Measurements from ENCODE around the gene CDKN2AIP. TPM values are rescaled to one million over a fixed set of nuclear protein-coding genes. Genes with fewer than 3 reads are reported as not detected.

The CDKN2AIP gene
- total RNA-seq, 1 donor from 2014 or later: 23.8 TPM

- Mint-ChIP-seq H3K9me3 (no peaks in the 10 kb centered on the region), H3K27me3 (ENCODE audit: low read depth) (no peaks in the 10 kb centered on the region), H3K4me3 (no peak overlapping the region), H3K36me3 (ENCODE audit: low read depth) (no peaks in the 10 kb centered on the region), H3K4me1 (peaks cover 26% of the 10 kb centered on the region), H3K27ac (ENCODE audit: unreplicated experiment) (no peak overlapping the region)
- DNase-seq (ENCODE audit: low read depth, low spot score): no peak
- no peak for TF ChIP-seq CTCF (conservative IDR thresholded peaks at IDR 0.05)
These were observed 40.5 kb upstream of the CDKN2AIP start for GRCh38 chr4:183403961-183404360.

GRCh38 chr4:183405303-183405702 is 39.1 kb upstream of the CDKN2AIP start:
- peaks cover 31% of the 10 kb centered on the region for H3K4me1 Mint-ChIP-seq
- DNase-seq (ENCODE audit: low read depth, low spot score): no peak
- no peaks in the 10 kb centered on the region for H3K9me3 Mint-ChIP-seq
- H3K4me3 Mint-ChIP-seq: no peak overlapping the region
- no peaks in the 10 kb centered on the region for H3K36me3 Mint-ChIP-seq (ENCODE audit: low read depth)
- no peak for TF ChIP-seq CTCF (conservative IDR thresholded peaks at IDR 0.05)
- H3K27me3 Mint-ChIP-seq (ENCODE audit: low read depth): no peaks in the 10 kb centered on the region
- no peak overlapping the region for H3K27ac Mint-ChIP-seq (ENCODE audit: unreplicated experiment)

DNA sequence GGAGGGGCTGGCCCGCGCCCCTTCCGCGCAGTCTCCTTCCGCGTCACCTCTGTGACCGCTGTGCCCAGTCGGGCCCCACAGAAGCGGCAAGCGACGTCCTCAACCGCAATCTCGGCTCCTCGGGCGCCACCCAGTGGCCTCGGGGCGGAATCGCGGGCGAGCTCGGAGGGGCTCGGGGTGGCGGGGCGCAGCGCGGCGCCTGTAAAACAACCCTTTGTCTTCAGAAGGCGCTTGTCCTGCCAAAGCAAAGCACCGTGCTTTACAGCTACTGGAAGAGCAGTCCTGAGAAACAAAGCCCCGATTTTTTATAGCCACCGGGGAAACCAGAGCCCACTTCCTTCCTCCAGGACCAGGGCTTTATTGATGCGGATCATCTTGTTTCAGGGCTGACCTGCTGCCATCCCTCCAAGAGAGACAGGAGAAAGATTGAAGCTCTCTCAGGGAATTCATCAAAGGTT is 37.3 kb upstream of the CDKN2AIP start:
- Mint-ChIP-seq H3K27ac (ENCODE audit: unreplicated experiment) (peak overlapping the region; percentile 99), H3K4me1 (peaks cover 31% of the 10 kb centered on the region), H3K27me3 (ENCODE audit: low read depth) (no peaks in the 10 kb centered on the region), H3K36me3 (ENCODE audit: low read depth) (no peaks in the 10 kb centered on the region), H3K9me3 (no peaks in the 10 kb centered on the region), H3K4me3 (peak overlapping the region; percentile 76)
- DNase-seq (ENCODE audit: low read depth, low spot score): peak; percentile 100
- peak; percentile 96 for TF ChIP-seq CTCF (conservative IDR thresholded peaks at IDR 0.05)

DNA sequence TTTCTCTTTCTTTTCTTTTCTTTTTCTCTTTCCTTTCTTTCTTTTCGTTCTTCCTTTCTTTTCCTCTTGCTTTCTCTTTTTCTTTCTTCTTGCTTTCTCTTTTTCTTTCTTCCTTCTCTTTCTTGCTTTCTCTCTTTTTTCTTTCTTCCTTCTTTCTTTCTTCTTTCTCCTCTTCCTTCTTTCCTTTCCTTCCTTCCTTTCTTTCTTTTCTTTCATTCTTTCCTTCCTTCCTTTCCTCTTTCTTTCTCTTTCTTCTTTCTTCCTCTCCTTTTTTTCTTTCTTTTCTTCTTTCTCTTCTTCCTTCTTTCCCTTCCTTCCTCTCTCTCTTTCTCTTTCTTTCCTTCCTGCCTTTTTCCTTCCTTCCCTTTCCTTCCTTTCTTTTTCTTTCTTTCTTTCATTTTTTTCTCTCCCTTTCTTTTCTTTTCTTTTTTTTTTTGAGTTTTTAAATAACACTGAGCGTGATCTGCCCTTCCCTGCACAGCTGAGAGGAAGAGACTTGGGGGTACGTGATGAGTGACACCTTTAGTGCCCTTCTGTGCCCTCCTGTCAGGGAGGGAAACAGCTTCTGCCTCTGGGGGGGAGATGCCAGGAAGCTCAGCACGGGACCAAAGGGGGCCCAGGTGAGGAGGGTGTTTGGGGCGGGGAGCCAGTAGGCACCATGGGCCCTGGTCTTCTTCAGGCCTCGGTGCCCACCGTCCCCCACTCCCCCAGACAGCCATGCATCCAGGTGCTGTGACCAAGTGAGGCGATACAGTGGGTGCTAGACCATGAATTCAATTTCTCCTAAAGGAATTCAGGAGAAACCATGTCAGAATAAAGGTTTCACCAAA is 36.6 kb upstream of the CDKN2AIP start:
- TF ChIP-seq CTCF (conservative IDR thresholded peaks at IDR 0.05): no peak
- Mint-ChIP-seq H3K9me3 (no peaks in the 10 kb centered on the region), H3K4me3 (peak overlapping the region; percentile 76), H3K27me3 (ENCODE audit: low read depth) (no peaks in the 10 kb centered on the region), H3K36me3 (ENCODE audit: low read depth) (no peaks in the 10 kb centered on the region), H3K4me1 (peaks cover 31% of the 10 kb centered on the region), H3K27ac (ENCODE audit: unreplicated experiment) (peak overlapping the region; percentile 99)
- DNase-seq (ENCODE audit: low read depth, low spot score): no peak

DNA sequence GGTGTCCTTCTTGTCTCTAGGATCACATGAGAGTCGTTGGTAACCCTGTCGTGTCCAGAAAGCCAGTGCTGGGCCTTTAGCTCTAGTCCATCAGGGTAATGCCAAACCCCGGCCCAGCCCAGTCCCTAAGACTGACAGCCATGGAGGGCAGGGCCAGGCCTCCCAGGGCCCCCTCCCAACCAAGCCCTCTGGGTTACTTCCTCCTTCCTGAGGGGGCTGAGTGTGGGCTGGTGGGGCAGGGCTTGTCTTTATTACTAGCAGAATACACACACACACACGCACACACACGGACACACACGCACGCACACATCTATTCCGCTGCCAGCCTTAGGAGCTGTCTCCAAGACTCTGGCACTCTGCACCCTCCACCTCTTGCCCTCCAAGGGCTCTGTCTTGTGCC is 35.6 kb upstream of the CDKN2AIP start:
- H3K27me3 Mint-ChIP-seq (ENCODE audit: low read depth): no peaks in the 10 kb centered on the region
- no peaks in the 10 kb centered on the region for H3K9me3 Mint-ChIP-seq
- H3K4me1 Mint-ChIP-seq: peaks cover 31% of the 10 kb centered on the region
- no peak for TF ChIP-seq CTCF (conservative IDR thresholded peaks at IDR 0.05)
- peak overlapping the region; percentile 72 for H3K4me3 Mint-ChIP-seq
- DNase-seq (ENCODE audit: low read depth, low spot score): no peak
- H3K36me3 Mint-ChIP-seq (ENCODE audit: low read depth): no peaks in the 10 kb centered on the region
- peak overlapping the region; percentile 99 for H3K27ac Mint-ChIP-seq (ENCODE audit: unreplicated experiment)

All from neural crest cell (in vitro differentiated cells).